Urothelium cell line (cell line): ENCODE results near the gene PIGQ.
A peak's percentile ranks its signal among the peaks of the same experiment; 100 is the strongest.

Experiments
- DNase-seq: peaks from one replicate; pipeline ENCODE4 v3.0.0; 2011; ENCODE audit warnings: low spot score, mixed read lengths
- FAIRE-seq: peaks from 2 replicates; lab custom pipeline; 2011; peaks lifted over from hg19 to GRCh38; lab: Jason Lieb, UNC

Gene PIGQ

DNA sequence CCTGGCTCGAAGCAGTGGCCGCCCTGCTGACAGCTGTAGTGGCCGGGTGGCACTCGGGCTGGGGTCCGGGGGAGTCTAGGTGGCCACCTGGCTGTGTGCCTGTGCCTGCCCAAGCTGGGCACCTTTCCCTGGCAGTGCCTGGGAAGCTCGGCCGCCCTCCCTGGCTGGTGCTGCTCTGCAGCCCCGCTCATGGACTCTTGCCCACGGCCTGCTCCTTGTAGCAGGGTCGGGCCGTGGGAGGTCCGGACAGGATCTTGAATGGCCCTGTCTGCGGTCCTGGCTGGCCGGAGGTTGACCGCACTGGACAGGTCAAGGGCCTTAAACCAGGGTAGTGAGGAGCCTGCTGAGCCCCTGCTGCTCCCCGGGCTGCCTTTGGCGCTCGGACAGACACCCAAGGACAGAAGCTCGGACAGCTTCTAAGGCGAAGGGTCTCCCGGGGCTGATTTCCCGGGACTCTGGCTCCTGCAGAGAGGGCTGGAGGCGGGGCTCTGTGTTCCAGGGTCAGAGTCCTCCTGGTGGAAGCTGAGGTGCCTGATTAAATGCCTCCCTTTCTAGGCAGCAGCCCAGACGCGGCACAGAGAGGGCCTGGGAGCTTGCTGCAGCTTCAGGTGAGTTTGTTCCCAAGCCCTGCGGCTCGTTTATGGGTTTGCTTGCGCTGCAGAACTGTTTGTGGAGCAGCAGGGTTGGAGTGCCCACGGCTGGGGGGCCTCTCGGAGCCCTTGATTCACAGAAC, 36.2 kb upstream of the PIGQ start:
- DNase-seq (no peak), FAIRE-seq (no peak)

- no peak for FAIRE-seq
- DNase-seq: no peak
These were observed 35.6 kb upstream of the PIGQ start for GRCh38 chr16:534135-534534.

- FAIRE-seq (no peak), DNase-seq (no peak)
These were observed 34.8 kb upstream of the PIGQ start for GRCh38 chr16:534856-535445.

DNA sequence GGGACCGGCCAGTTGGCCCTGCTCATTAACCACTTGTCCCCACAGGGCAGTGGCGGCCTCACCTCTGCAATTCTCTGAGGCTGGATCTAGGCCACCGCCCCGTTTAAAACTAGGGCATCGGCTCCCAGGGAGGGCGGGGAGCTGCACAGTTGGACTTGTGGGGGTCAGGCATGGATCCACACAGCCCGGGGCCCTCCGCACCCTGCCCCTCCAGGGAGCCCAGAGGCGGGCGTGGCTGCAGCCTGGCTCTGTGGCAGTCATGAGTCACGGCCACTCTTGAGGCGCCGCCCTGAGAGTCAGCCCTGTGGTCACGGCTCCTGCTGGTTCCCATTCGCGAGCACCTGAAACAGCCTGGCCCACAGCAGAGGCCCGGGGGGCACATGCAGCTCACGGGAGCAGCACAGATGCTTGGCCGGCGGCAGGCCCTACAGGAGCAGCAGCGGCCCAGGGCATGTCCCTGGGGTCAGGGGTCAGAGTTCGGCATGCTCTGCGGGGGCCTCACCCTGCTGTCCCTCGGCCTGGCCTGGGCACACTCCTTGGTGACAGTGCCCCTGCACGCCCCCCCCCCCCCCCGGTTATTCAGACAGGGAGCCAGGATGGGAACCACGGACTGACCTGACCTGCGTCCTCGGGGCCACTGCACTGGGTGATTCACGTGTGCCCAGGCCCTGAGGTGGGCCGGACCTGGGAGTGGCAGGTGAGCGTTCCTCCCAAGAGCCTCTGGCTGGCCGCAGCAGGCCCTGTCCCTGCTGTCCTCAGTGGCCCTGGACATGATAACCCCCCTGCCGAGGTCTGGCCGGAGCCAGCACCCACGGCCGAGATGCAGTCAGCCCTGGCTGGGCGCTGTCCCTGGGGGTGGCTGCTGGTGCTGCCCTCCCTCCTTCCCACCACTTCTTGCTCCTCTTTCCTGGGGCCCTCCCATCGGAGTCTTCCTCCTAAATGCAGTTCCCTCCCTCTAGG, 34.0 kb upstream of the PIGQ start:
- peak; percentile 56 for FAIRE-seq
- DNase-seq: peak; percentile 64

GRCh38 chr16:536746-537145, 33.0 kb upstream of the PIGQ start:
- FAIRE-seq: no peak
- DNase-seq: no peak

DNA sequence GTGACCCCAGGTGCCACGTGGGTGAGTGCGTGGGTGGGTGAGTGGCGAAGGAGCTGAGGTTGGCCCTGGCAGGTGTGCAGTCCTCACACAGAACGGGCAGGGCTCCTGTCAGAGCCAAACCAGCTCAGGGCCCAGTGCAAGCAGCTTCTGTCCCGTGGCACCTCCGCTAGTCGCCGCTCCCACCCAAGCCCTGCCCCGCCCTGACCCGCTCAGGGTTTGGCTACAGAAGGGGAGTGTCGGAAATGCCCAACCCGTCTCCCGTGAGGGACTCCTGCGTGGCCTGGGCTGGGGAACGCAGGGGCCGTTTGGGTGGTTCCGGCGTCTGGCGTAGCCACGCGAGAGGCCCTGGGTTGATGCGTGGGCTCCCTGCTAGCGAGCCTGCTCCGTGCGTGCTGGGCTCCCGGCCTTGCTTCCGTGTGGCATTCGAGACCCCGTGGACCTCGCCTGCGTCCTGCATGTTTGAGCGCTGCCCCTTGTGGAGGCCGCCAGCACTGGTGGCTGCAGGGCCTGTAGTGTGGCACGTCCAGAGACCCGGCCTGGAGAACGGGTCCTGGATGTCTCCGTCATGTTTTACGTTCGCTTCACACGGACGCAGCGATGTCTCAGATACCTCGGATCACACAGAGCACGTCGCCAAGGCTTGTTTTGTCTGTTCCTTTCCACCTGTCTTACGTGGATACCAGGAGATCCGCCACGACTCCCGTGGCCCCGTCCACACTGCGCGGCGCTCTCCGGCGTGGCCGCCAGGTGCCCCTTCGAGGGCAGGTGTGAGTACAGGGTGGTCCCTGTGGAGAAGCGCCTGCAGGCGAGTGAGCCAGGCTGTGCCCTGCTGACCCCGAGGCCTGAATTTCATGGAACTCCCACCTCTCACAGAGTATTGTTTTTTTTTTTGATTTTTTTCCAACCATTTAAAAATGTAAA, 32.1 kb upstream of the PIGQ start:
- FAIRE-seq (no peak), DNase-seq (no peak)

- no peak for DNase-seq
- FAIRE-seq: no peak
These were observed 29.8 kb upstream of the PIGQ start for GRCh38 chr16:539901-540530.

- DNase-seq: no peak
- no peak for FAIRE-seq
These were observed 29.0 kb upstream of the PIGQ start for GRCh38 chr16:540645-541340.

GRCh38 chr16:543301-544164, 26.2 kb upstream of the PIGQ start:
- DNase-seq (no peak), FAIRE-seq (no peak)

DNA sequence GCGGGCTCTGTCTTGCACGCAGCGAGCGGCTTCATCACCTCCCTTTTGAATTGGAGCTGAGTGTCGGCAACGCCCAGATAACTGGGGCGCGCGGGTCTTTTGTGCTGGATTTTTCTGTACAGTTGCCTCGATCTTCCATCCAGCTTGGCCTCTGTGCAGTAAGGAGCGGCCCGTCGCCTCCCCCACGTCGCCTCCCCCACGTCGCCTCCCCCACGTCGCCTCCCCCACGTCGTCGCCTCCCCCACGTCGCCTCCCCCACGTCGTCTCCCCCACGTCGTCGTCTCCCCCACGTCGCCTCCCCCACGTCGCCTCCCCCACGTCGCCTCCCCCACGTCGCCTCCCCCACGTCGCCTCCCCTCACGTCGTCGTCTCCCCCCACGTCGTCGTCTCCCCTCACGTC, 25.3 kb upstream of the PIGQ start:
- FAIRE-seq: no peak
- DNase-seq: no peak

DNA sequence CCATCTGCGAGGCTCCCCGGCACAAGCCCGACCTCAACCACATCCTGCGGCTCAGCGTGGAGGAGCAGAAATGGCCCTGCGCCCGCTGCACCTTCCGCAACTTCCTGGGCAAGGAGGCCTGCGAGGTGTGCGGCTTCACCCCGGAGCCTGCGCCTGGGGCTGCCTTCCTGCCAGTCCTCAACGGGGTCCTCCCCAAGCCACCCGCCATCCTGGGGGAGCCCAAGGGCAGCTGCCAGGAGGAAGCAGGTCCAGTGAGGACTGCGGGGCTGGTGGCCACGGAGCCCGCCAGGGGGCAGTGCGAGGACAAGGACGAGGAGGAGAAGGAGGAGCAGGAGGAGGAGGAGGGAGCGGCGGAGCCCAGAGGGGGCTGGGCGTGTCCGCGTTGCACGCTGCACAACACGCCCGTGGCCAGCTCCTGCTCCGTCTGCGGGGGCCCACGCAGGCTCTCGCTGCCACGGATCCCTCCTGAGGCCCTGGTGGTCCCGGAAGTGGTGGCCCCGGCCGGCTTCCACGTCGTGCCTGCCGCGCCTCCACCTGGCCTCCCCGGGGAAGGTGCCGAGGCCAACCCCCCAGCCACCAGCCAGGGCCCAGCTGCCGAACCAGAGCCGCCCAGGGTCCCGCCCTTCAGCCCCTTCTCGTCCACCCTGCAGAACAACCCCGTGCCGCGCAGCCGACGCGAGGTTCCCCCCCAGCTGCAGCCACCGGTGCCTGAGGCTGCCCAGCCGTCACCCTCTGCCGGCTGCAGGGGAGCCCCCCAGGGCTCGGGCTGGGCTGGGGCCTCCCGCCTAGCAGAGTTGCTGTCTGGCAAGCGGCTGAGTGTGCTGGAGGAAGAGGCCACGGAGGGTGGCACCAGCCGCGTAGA, 22.6 kb upstream of the PIGQ start:
- FAIRE-seq (no peak), DNase-seq (no peak)

DNA sequence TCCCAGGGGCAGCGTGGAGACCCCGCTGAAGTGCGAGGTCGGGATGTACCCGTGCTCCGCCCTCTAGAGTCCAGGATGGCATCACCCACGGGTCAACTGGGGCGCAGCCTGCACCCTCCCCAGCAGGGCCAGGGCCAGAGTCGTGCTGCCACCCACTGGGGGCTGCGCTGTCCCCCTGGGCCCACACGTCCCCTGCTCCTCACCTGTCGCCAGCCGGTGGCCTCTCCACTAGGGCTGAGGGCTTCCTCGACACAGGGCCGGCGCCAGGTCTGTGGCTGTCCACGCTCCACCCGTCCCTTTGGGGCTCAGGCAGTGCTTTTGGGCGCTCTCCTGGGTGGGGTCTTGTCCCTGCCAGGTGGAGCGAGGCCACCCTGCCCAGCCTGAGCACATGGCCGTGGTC, 21.2 kb upstream of the PIGQ start:
- FAIRE-seq: no peak
- no peak for DNase-seq

DNA sequence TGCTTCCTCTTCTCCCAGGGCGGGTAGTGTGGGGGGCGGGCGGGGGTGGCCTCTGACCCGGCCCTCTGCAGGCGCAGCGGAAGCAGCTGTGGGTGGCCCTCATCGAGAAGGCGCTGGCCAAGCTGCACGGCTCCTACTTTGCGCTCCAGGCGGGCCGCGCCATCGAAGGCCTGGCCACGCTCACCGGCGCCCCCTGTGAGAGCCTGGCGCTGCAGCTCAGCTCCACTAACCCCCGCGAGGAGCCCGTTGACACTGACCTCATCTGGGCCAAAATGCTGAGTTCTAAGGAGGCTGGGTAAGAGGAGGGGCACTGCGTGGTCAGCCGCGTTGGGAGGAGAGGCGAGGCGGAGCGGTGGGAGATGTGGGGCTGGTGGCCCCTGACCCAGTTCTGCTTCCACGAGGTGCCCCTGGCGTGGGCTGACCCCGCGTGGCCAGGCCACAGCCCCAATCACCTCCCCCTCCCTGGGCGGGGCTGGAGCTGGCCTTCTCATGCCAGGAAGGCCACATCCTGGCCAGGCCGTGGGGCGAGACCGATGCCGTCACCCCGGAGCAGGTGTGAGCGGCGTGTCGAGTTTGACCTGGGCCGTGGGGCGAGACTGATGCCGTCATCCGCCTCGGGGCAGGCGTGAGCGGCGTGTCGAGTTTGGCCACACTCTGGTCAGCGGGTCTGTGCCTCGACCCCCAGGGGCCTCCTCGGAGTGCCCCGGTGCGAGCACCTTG, 20.1 kb upstream of the PIGQ start:
- DNase-seq (no peak), FAIRE-seq (no peak)

- FAIRE-seq: no peak
- DNase-seq: no peak
These were observed 18.6 kb upstream of the PIGQ start for GRCh38 chr16:551210-551609.

GRCh38 chr16:552171-552570, 17.6 kb upstream of the PIGQ start:
- DNase-seq: no peak
- no peak for FAIRE-seq

DNA sequence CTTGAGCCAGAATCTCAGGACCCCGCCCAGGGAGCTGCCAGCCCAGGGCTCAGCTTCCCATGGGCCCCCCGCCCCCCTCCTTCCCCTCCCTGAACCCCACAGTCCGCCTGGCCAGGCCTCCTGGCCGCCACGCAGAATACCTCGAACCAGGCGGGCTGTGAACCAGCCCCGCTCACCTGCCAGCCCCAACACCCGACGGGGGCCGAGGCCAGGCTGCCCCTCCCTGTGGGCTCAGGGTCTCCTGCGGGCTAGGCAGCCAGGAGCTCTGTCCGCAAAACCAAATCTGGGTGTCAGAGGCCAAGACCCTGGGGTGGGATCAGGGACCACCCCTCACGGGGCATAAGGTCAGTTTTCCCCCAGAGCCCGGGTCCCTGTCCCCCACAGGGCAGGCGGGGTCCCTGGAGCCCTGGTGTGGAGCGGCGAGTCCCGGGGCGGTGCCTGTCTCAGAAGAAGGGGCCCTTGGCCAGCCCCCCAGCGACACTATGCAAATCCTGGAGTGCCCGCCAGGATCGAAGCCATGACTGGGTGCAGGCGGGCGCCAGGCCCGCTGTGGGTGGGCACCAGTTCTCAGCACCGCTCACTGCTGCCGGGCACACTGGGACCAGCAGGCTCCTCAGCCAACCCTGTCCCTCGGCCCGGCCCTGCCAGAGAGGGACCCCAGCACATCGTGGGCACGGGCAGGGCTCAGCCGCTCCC, 16.0 kb upstream of the PIGQ start:
- no peak for FAIRE-seq
- no peak for DNase-seq

- DNase-seq (no peak), FAIRE-seq (no peak)
These were observed 15.5 kb upstream of the PIGQ start for GRCh38 chr16:554297-554621.
